Measurements from ENCODE around the gene TUBGCP6.

- TF ChIP-seq MLLT1 (IDR thresholded peaks at IDR 0.05), result no peak
- no peak for TF ChIP-seq RCOR1 (conservative IDR thresholded peaks at IDR 0.05; ENCODE audit: low read depth, low read length)
- TF ChIP-seq GABPA (IDR thresholded peaks at IDR 0.05; ENCODE audit: low read depth), result no peak
- no peak for TF ChIP-seq ZBTB40 (IDR thresholded peaks at IDR 0.05; ENCODE audit: borderline replicate concordance)
- no peak for TF ChIP-seq YY1 (IDR thresholded peaks at IDR 0.05; ENCODE audit: low read depth, low read length)
- no peak for TF ChIP-seq KDM1A (IDR thresholded peaks at IDR 0.05; ENCODE audit: borderline replicate concordance)
Measured at GRCh38 chr22:50274311-50274710, 29.5 kb upstream of the TUBGCP6 start.
